ENCODE measurements around the gene PLSCR5.

Gene PLSCR5

DNA sequence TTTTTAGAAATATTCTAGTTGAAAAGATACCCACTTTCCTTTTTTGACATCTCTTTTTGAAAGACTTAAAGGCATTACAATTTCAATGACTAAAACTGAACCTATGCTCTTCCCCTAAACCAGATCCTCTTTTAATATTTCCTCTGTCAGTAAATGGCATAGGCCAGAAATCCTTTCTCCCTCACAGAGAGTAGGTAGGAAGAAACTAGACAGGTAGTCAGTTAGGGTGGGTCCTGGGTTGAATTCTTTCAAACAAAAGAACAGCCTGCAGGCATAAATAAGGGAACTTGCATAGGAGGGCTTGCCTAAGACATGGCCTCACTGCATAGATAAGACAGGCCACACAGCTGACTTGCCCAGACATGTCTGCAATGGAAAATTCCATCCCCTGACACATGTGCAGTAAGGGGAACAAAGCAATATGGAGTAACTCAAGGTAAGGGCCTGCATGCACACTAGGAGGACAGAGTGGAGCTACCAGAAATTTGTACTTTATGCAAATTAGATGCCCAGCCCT lies 23.1 kb downstream of the PLSCR5 start:
- DNase-seq = no peak

- no peak for DNase-seq
Measured at GRCh38 chr3:146581080-146581601, 24.0 kb downstream of the PLSCR5 start.

GRCh38 chr3:146577662-146578061 lies 27.5 kb downstream of the PLSCR5 start:
- DNase-seq = peak; percentile 49

GRCh38 chr3:146575636-146576035 lies 29.5 kb downstream of the PLSCR5 start:
- no peak for DNase-seq

DNA sequence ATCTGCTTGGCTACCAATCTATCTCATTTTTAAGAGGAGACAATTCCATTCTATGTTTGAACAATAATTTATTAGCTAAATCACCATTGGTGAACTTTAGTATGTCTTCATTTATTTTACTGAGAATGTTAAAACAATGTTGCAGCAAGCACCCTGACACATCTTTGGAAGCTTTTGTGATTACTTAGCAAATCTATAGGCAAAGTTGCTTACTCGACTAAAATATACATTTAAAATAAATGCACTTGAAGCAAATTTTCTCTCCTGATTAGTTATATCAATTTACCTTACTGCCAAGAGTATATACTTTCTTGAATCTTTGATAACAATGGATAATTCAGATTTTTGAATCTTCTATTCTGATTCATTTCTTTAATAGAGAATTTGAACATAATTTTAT lies 31.0 kb downstream of the PLSCR5 start:
- DNase-seq = no peak

DNA sequence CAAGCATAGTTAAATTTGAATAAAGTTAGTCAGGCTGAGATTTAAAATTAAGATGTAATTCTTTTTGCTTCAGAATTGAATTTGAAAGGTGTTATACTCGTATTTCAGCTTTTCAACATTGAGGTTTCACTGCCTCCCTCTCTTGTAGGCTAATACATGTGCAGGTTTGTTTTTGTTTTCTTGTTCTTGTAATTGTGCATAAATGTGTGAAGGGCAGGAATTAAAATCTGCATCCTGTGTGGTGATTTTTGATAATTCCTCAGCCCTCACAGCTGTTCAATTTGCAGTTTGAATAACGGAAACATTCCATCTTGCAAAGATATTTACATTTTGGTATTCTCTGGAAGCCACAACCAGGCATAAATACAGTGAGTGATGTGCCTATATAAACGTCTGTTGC lies 35.8 kb downstream of the PLSCR5 start:
- no peak for DNase-seq

GRCh38 chr3:146566138-146566537 lies 39.0 kb downstream of the PLSCR5 start:
- DNase-seq = no peak

DNA sequence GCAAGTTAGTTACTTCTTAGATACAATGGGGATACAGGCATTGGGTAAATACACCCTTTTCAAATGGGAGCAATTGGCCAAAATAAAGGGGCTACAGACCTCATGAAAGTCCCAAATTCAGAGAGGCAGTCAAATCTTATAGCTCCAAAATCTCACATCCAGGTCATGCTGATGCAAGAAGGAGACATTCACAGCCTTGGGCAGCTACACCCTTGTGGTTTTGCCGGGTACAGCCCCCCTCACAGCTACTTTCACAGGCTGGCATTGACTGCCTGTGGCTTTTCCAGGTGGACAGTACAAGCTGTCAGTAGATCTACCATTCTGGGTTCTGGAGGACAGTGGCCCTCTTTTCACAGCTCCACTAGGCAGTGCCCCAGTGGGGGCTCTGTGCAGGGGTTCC lies 43.3 kb downstream of the PLSCR5 start:
- no peak for DNase-seq

DNA sequence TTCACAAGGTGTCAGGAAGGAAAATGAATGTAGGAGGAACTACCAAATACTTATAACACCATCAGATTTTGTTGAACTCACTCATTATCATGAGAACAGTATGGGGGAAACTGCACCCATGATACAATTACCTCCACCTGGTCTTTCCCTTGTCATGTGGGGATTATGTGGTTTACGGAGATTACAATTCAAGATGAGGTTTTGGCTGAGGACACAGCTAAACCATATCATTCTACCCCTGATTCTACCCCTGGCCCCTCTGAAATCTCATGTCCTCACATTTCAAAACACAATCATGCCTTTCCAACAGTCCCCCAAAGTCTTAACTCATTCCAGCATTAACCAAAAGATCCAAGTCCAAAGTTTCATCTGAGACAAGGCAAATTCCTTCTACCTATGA lies 43.7 kb downstream of the PLSCR5 start:
- DNase-seq = no peak

DNA sequence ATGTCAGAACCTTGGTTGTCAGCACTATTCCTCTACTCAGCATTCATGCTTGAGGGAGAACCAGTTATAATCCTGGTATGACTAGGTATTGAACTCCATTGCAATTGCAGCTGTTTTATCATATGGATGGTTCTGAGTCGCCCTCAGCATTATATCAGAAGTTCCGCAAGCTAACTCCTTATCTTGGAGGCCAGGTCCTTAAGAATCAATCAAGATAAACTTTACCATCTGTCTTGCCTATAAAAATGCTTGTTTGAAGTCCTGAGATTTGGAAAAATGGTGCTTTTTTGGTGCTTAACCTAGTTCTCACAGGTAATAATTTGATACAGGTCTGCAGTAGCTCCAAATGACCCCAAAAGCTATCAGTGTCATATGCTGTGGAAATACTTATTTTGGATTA lies 44.5 kb downstream of the PLSCR5 start:
- no peak for DNase-seq

DNA sequence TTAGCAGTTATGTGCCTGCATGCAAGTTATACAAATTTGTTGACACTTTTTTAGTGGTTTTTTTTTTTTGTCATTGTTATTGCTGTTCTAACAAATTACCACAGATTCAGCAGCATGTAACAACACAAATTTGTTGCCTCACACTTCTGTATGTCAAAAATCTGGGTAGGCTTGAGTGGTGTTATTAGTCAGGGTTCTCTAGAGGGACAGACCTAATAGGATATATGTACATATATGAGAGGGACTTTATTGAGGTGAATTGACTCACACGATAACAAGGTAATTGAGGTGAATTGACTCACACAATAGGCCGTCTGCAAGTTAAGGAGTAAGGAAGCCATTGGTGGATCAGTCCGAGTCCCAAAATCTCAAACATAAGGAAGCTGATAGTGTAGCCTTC lies 45.8 kb downstream of the PLSCR5 start:
- DNase-seq = no peak

DNA sequence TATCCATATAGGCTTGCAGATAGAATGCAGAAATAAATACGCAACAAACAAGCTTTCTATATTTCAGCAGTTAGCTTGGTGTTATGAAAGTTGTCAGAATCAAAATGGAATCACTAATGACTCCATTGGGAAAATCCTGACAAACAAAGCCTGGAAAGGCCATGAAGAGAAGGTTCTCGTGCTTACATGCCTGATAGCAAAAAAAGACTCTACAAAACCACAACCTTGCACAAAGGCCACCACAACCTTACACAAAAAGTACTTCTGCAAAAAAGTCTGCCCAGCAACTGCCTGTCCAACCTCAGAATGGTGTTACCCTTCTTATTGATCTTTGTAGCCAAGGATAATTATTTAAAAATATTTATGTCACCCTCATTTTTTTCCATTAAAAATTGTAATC lies 46.4 kb downstream of the PLSCR5 start:
- no peak for DNase-seq

- no peak for DNase-seq
Measured at GRCh38 chr3:146557745-146558144, 47.4 kb downstream of the PLSCR5 start.

- DNase-seq = no peak
Measured at GRCh38 chr3:146555311-146555710, 49.8 kb downstream of the PLSCR5 start.

DNA sequence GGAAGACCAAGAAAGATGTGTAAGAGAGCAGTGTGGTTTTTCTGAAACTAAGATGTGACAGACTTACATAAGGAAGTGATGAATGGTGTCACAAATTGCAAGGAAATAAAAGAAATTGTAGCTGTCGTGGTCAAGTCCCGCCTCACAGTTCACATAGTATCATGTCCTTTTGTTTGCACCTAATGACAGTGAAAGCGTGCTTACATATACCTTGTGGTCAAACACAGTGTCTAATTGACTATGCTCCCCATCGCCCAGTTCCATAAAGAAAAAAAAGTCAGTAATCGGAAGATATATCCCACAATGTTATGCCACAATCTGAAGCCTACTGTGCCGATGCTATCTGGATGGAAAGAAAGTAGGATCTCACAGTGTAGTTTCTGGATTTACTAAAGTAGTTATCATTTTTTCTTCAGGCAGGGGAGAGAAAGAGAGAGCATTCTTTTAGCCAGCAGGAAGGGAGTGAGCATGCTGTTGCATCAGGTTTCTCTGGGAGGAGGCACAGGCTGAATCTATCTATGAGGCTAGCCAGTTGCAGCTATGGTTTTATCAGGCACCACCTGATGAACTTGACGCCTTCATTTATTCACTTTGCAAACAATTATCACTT lies 50.9 kb downstream of the PLSCR5 start:
- no peak for DNase-seq

- DNase-seq = no peak
Measured at GRCh38 chr3:146550743-146551510, 54.2 kb downstream of the PLSCR5 start.

- DNase-seq = no peak
Measured at GRCh38 chr3:146550070-146550615, 55.0 kb downstream of the PLSCR5 start.

DNA sequence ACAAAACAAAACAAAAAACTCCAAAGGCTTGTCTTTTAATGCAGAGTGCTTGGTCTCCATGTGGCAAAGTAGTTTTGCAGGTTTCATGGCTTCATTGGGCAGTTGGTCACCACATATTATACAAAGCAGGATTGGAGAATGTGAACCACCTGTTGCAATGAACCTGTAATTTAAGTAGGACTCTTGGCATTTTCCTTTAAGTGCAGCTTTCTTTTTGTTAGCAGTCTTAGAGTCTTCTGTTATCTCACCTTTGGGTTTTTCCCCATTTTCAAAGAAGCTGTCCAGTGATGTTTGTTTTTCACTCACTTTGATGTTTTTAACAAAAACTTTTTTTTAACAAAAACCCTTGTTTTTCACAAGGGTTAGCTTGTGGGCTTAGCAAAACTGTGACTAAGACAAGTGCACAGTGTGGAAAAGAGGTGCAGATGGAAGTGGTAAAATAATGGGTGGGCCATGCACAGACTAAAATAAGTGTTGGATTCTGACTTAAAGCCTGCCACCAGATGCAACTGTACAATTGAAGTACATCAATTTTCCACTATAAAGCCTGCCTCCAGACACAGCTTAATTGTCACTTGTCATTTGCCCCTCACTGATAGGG lies 57.8 kb downstream of the PLSCR5 start:
- no peak for DNase-seq

- no peak for DNase-seq
Measured at GRCh38 chr3:146546366-146546965, 58.7 kb downstream of the PLSCR5 start.

GRCh38 chr3:146544929-146545528 lies 60.1 kb downstream of the PLSCR5 start:
- DNase-seq = no peak

- DNase-seq = peak; percentile 96
Measured at GRCh38 chr3:146544002-146544928, 60.9 kb downstream of the PLSCR5 start, which contains the start of gene PLSCR1. Gene PLSCR1, minus strand, starts transcription at chr3:146544607. Its CDS starts 8,055 bp downstream, at chr3:146536552.
